Smooth muscle cell (in vitro differentiated cells): ENCODE measurements around the gene ADCYAP1R1. TPM values are rescaled to one million over a fixed set of nuclear protein-coding genes. Genes with fewer than 3 reads are reported as not detected.
A peak's percentile ranks its signal among the peaks of the same experiment; 100 is the strongest.

ENCODE experiments used
- DNase-seq: peaks from one replicate; lab custom pipeline; 2025; ENCODE audit not compliant: unreplicated experiment; lab: John Stamatoyannopoulos, UW
- H2AFZ ChIP-seq: fragments of 200-600 bp; sonication (generic); 2 replicates; pipeline ENCODE4 v1.6.0; 2016; ENCODE audit warnings: antibody characterized with exemption, low read depth, mild to moderate bottlenecking
- H3F3A ChIP-seq: fragments of 200-600 bp; sonication (generic); 2 replicates; pipeline ENCODE4 v1.6.0; 2017; ENCODE audit warnings: antibody characterized with exemption, low read depth
- H3K27ac ChIP-seq: fragments of 200-600 bp; sonication (generic); 2 replicates; pipeline ENCODE4 v1.5.1; 2016; ENCODE audit warnings: low read depth, mild to moderate bottlenecking
- H3K27me3 ChIP-seq: fragments of 200-600 bp; sonication (generic); 2 replicates; pipeline ENCODE4 v1.6.1; 2016; ENCODE audit warnings: low read depth, mild to moderate bottlenecking
- H3K36me3 ChIP-seq: fragments of 200-600 bp; sonication (generic); 2 replicates; pipeline ENCODE4 v1.5.1; 2016; ENCODE audit warnings: low read depth
- H3K4me1 ChIP-seq: fragments of 200-600 bp; sonication (generic); 2 replicates; pipeline ENCODE4 v1.5.1; 2016; ENCODE audit warnings: low read depth
- H3K4me2 ChIP-seq: fragments of 200-600 bp; sonication (generic); 2 replicates; pipeline ENCODE4 v1.6.0; 2016; ENCODE audit warnings: mild to moderate bottlenecking
- H3K4me3 ChIP-seq: fragments of 200-600 bp; sonication (generic); 2 replicates; pipeline ENCODE4 v1.5.1; 2016; ENCODE audit warnings: mild to moderate bottlenecking
- H3K79me2 ChIP-seq: fragments of 200-600 bp; sonication (generic); 2 replicates; pipeline ENCODE4 v1.6.0; 2016; ENCODE audit warnings: low read depth, mild to moderate bottlenecking
- H3K9ac ChIP-seq: fragments of 200-600 bp; sonication (generic); 2 replicates; pipeline ENCODE4 v1.6.0; 2016; ENCODE audit warnings: low read depth
- H3K9me3 ChIP-seq: fragments of 200-600 bp; sonication (generic); replicated peaks from 2 replicates; pipeline ENCODE4 v1.5.1; 2016; ENCODE audit warnings: low read depth
- H4K20me1 ChIP-seq: fragments of 200-600 bp; sonication (generic); 2 replicates; pipeline ENCODE4 v1.6.0; 2016; ENCODE audit warnings: low read depth
- CTCF ChIP-seq: fragments of 200-600 bp; sonication (generic); IDR thresholded peaks from 2 replicates; pipeline ENCODE4 v1.5.1; 2017; ENCODE audit warnings: borderline replicate concordance, mild to moderate bottlenecking, antibody characterized with exemption; ENCODE audit not compliant: insufficient read depth, poor library complexity, severe bottlenecking
- WGBS: methylation state at CpG from one replicate; pipeline ENCODE4 v1.1.7; 2016; ENCODE audit warnings: low lambda C conversion rate; 5-methylcytosine and 5-hydroxymethylcytosine counted together
- polyA plus RNA-seq: library from polyadenylated mRNA; unstranded; fragments of >200 nt; fragmentation: Nextera tagmentation; extraction: Ambion mirVana; gene quantifications from 2 replicates; pipeline ENCODE4 v1.2.1, GENCODE V29; 2016
- total RNA-seq: library from RNA; depleted of rRNA; stranded (reverse); fragments of >200 nt; gene quantifications from 2 replicates; pipeline ENCODE4 v1.2.3, GENCODE V29; 2014

The ADCYAP1R1 gene
- total RNA-seq (0.04 TPM in 1 of 2 replicates, not detected in the other), polyA plus RNA-seq (not detected in 2 replicates)

DNA sequence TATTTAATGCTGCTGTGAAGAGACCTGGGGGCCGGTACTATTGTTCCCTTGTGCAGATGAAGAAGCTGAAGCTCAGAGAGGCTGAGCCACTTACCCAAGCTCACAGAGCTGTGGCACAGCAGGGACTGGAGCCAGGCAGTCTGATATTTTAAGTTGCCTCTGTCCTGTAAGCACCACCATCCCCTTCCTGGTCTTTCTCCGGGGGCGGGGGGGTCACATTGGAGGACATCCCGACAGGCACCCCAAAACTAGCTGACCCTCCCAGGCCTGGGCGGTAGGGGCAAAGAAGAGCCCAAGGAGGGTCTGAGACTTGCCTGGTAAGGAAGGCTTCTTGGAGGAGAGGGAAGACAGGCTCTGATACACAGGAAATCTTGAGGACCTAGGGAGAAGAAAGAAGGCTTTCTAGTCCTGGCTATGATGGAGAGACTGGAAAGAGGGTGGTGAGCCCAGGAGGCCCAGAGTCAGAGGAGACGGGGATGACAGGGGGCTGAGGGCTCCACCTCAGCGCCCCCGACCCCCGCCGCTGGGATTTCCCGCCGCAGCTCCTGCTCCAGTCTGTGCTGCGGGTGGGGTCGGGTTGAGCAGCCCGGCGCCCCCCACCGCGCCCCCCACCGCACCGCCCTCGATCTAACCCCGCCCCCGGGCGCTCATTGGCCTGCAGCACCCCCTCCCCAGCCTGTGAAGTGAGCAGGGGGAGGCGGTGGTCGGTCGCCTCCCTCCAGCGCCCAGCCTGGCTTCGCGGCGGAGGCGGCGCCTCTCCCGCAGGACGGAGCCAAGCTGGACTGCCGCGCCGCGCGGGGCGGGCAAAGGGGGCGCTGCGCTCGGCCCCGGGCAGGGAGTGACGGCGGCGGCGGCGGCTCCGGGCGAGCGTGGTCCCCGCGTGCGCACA, at the start of gene ADCYAP1R1:
TSS of gene ADCYAP1R1 (plus strand) at position 711 of the 889 bp plus-strand sequence. CDS start 10,957 bp downstream, outside the sequence.
- 10% methylated on average over 31 of the region's 56 CpGs for WGBS
- no peaks in the 10 kb centered on the region for H3F3A ChIP-seq
- peaks cover 77% of the 10 kb centered on the region for H3K27me3 ChIP-seq
- H2AFZ ChIP-seq: no peak within 1 kb of the TSS
- no peaks in the 10 kb centered on the region for H3K9me3 ChIP-seq
- H3K9ac ChIP-seq: no peak within 1 kb of the TSS
- H3K27ac ChIP-seq: no peak within 1 kb of the TSS
- no peaks in the 10 kb centered on the region for H4K20me1 ChIP-seq
- TF ChIP-seq CTCF: no peak
- DNase-seq: no peak
- H3K4me2 ChIP-seq: peak within 1 kb of the TSS; percentile 83
- H3K79me2 ChIP-seq: no peaks in the 10 kb centered on the region
- H3K4me3 ChIP-seq: peak within 1 kb of the TSS; percentile 38
- peaks cover 8% of the 10 kb centered on the region for H3K4me1 ChIP-seq
- H3K36me3 ChIP-seq: no peaks in the 10 kb centered on the region

GRCh38 chr7:31003097-31003496, 49.0 kb upstream of the ADCYAP1R1 start:
- no peaks in the 10 kb centered on the region for H3K79me2 ChIP-seq
- TF ChIP-seq CTCF: no peak
- H3K4me1 ChIP-seq: no peaks in the 10 kb centered on the region
- H3K9me3 ChIP-seq: no peaks in the 10 kb centered on the region
- no peaks in the 10 kb centered on the region for H4K20me1 ChIP-seq
- H3K4me3 ChIP-seq: no peak overlapping the region
- no peak overlapping the region for H3K4me2 ChIP-seq
- H3K9ac ChIP-seq: no peak overlapping the region
- H3F3A ChIP-seq: no peaks in the 10 kb centered on the region
- peaks cover 9% of the 10 kb centered on the region for H3K27me3 ChIP-seq
- no peaks in the 10 kb centered on the region for H3K36me3 ChIP-seq
- no peak overlapping the region for H2AFZ ChIP-seq
- H3K27ac ChIP-seq: no peak overlapping the region
- 97% methylated on average over 2 of the region's 2 CpGs for WGBS
- DNase-seq: no peak

DNA sequence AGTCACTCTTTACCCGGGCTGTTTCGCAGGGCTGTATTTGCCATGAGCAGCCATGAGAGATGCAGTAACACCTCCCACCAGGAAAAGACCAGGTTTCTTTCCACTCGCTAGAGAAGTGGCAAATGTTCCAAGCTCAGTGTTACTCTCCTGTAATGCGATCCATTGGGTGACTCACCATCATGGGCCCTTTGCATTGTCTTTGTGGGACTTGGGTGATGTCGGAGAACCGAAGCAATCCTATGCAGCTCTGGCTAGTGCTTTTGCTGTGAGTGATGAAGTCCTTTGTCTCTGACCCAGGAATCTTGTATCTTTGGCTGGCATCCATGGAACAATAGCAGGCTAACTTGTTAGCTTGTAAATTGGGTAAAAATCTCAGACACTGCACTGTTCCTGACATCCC, 48.4 kb upstream of the ADCYAP1R1 start:
- H4K20me1 ChIP-seq: no peaks in the 10 kb centered on the region
- H3K4me2 ChIP-seq: no peak overlapping the region
- H3K79me2 ChIP-seq: no peaks in the 10 kb centered on the region
- no peak overlapping the region for H3K9ac ChIP-seq
- no peaks in the 10 kb centered on the region for H3F3A ChIP-seq
- DNase-seq: no peak
- no peak overlapping the region for H2AFZ ChIP-seq
- no peak overlapping the region for H3K4me3 ChIP-seq
- H3K27me3 ChIP-seq: peaks cover 12% of the 10 kb centered on the region
- TF ChIP-seq CTCF: no peak
- H3K27ac ChIP-seq: no peak overlapping the region
- no peaks in the 10 kb centered on the region for H3K36me3 ChIP-seq
- no peaks in the 10 kb centered on the region for H3K4me1 ChIP-seq
- H3K9me3 ChIP-seq: no peaks in the 10 kb centered on the region
- 86% methylated on average over 6 of the region's 6 CpGs for WGBS

GRCh38 chr7:31004393-31004792, 47.7 kb upstream of the ADCYAP1R1 start:
- Histone ChIP-seq H3K36me3 (no peaks in the 10 kb centered on the region), H3K27me3 (peaks cover 12% of the 10 kb centered on the region), H3K27ac (no peak overlapping the region), H3K4me3 (no peak overlapping the region), H3K9ac (no peak overlapping the region), H2AFZ (no peak overlapping the region), H3K79me2 (no peaks in the 10 kb centered on the region), H3K4me2 (no peak overlapping the region), H3K9me3 (no peaks in the 10 kb centered on the region), H3F3A (no peaks in the 10 kb centered on the region), H3K4me1 (no peaks in the 10 kb centered on the region), H4K20me1 (no peaks in the 10 kb centered on the region)
- DNase-seq: no peak
- TF ChIP-seq CTCF: no peak
- 90% methylated on average over 1 of the region's 1 CpG for WGBS
